Endothelial cell of umbilical vein (primary cell): ENCODE data around the gene SBF1. TPM values are rescaled to one million over a fixed set of nuclear protein-coding genes. Genes with fewer than 3 reads are reported as not detected.

Source experiments
- BruUV-seq: library from RNA; stranded (reverse); fragments of 400-500 nt; replicated peaks from 2 replicates; lab custom pipeline; 2021; lab: Mats Ljungman, UMichigan
- CTCF ChIA-PET: fragments of 300-600, 350-600 bp; sonication (Branson Sonifier 250); formaldehyde crosslinking; loops from one replicate; lab custom pipeline; 2021; ENCODE audit warnings: antibody characterized with exemption, inconsistent platforms; lab: Charles Lee
- POLR2A ChIA-PET: fragments of 300-600, 350-600 bp; sonication (Branson Sonifier 250); formaldehyde crosslinking; loops from one replicate; lab custom pipeline; 2021; ENCODE audit warnings: antibody characterized with exemption, inconsistent platforms; lab: Charles Lee
- DNase-seq: peaks from one replicate; pipeline ENCODE4 v3.0.0-alpha.2; 2011; ENCODE audit warnings: low read depth, low spot score
- FAIRE-seq: peaks from 2 replicates; lab custom pipeline; 2011; peaks lifted over from hg19 to GRCh38; lab: Jason Lieb, UNC
- H2AFZ ChIP-seq: 2 replicates; pipeline ENCODE4 v1.6.0; 2012; ENCODE audit warnings: low read depth, low read length, control low read depth, inconsistent platforms
- H3K27ac ChIP-seq: 2 replicates; pipeline ENCODE4 v1.5.1; 2011; ENCODE audit warnings: low read depth, mild to moderate bottlenecking, control low read depth, low read length, moderate library complexity; ENCODE audit not compliant: insufficient read depth
- H3K27me3 ChIP-seq, 2 experiments: 2 replicates each; pipeline versions ENCODE4 v1.6.0 to v1.6.1; 2011; ENCODE audit warnings: low read length in 2 of 2, mixed read lengths in 1 of 2; ENCODE audit not compliant: control insufficient read depth in 2 of 2, insufficient read depth in 2 of 2
- H3K36me3 ChIP-seq, 2 experiments: 2 replicates in 1 of 2; 3 replicates in 1 of 2; pipeline ENCODE4 v1.5.1; 2011; ENCODE audit warnings: low read length in 2 of 2, mild to moderate bottlenecking in 1 of 2, moderate library complexity in 1 of 2; ENCODE audit not compliant: control insufficient read depth in 2 of 2, insufficient read depth in 2 of 2; ENCODE audit errors: extremely low read depth in 1 of 2
- H3K4me1 ChIP-seq: 3 replicates; pipeline ENCODE4 v1.5.1; 2011; ENCODE audit warnings: mild to moderate bottlenecking, low read length; ENCODE audit not compliant: control insufficient read depth, insufficient read depth; ENCODE audit errors: extremely low read depth
- H3K4me2 ChIP-seq: 2 replicates; pipeline ENCODE4 v1.6.1; 2011; ENCODE audit warnings: low read length, control low read depth, mixed read lengths; ENCODE audit not compliant: insufficient read depth
- H3K4me3 ChIP-seq, 3 experiments: fragments of 200-600 bp in 1 of 3; sonication (generic), shearing (Covaris generic) in 1 of 3; replicated peaks in 1 of 3; 2 replicates each; pipeline ENCODE4 v1.5.1; 2011 to 2016; ENCODE audit warnings: control low read depth in 3 of 3, low read length in 3 of 3, mild to moderate bottlenecking in 2 of 3, inconsistent platforms in 1 of 3, low read depth in 1 of 3, moderate library complexity in 1 of 3; ENCODE audit not compliant: insufficient read depth in 1 of 3
- H3K79me2 ChIP-seq: 2 replicates; pipeline ENCODE4 v1.6.0; 2012; ENCODE audit warnings: low read length, inconsistent platforms; ENCODE audit not compliant: control insufficient read depth, insufficient read depth
- H3K9ac ChIP-seq: replicated peaks from 2 replicates; pipeline ENCODE3; 2011; ENCODE audit warnings: low read length, control low read depth; ENCODE audit not compliant: insufficient read depth; ENCODE audit errors: extremely low read depth
- H3K9me1 ChIP-seq: replicated peaks from 3 replicates; pipeline ENCODE4 v1.6.0; 2011; ENCODE audit warnings: mild to moderate bottlenecking, low read length; ENCODE audit not compliant: control insufficient read depth, insufficient read depth; ENCODE audit errors: extremely low read depth
- H3K9me3 ChIP-seq: replicated peaks from 2 replicates; pipeline ENCODE4 v1.5.1; 2012; ENCODE audit warnings: low read length, inconsistent platforms; ENCODE audit not compliant: control insufficient read depth, insufficient read depth
- H4K20me1 ChIP-seq: replicated peaks from 2 replicates; pipeline ENCODE3; 2011; ENCODE audit warnings: mild to moderate bottlenecking, low read length; ENCODE audit not compliant: control insufficient read depth, insufficient read depth; ENCODE audit errors: extremely low read depth
- CTCF ChIP-seq, 2 donors: IDR thresholded peaks; 1 replicate in 1 of 2; 2 replicates in 1 of 2; pipeline ENCODE4 v1.5.1; 2011; ENCODE audit warnings: low read length in 2 of 2, mild to moderate bottlenecking in 2 of 2, moderate library complexity in 2 of 2, control low read depth in 1 of 2, inconsistent platforms in 1 of 2, low read depth in 1 of 2; ENCODE audit not compliant: insufficient read depth in 1 of 2; ENCODE audit errors: extremely low read depth in 1 of 2
- EZH2 ChIP-seq: IDR thresholded peaks from 2 replicates; pipeline ENCODE4 v1.6.1; 2012; ENCODE audit warnings: borderline replicate concordance, low read depth, mild to moderate bottlenecking, moderate library complexity, low read length, inconsistent platforms; ENCODE audit not compliant: severe bottlenecking
- FOS ChIP-seq: IDR thresholded peaks from 2 replicates; pipeline ENCODE4 v1.6.1; 2011; ENCODE audit warnings: mild to moderate bottlenecking, low read length, moderate library complexity, borderline replicate concordance; ENCODE audit not compliant: insufficient read depth
- JUN ChIP-seq: IDR thresholded peaks from 2 replicates; pipeline ENCODE4 v1.6.1; 2011; ENCODE audit warnings: borderline replicate concordance, low read depth; ENCODE audit not compliant: insufficient read length, insufficient read depth
- MYC ChIP-seq: IDR thresholded peaks from one replicate; pipeline ENCODE4 v1.6.1; 2011; ENCODE audit warnings: mild to moderate bottlenecking, low read depth, low read length
- POLR2A ChIP-seq: IDR thresholded peaks from 2 replicates; pipeline ENCODE4 v1.6.1; 2012; ENCODE audit warnings: low read depth, mild to moderate bottlenecking, control low read depth, low read length
- POLR2AphosphoS5 ChIP-seq: IDR thresholded peaks from 2 replicates; pipeline ENCODE4 v1.6.1; 2012; ENCODE audit warnings: low read depth, mild to moderate bottlenecking, control low read depth, low read length, moderate library complexity; ENCODE audit not compliant: insufficient read depth
- dilution Hi-C: fragments of 300-500 bp; cut with MboI; formaldehyde crosslinking; loops from one replicate; pipeline ENCODE4 v1.15.0; 2019; ENCODE audit warnings: low sequenced_read_pairs; ENCODE audit not compliant: extremely low pct_ligation_motif_present
- intact Hi-C: fragments of 100-400 bp; cut with micrococcal nuclease; formaldehyde crosslinking; loops from one replicate; pipeline ENCODE4 v1.10.0; 2022
- polyA plus RNA-seq, 4 experiments: library from polyadenylated mRNA; depleted of rRNA in 3 of 4; stranded (reverse) in 3 of 4; unstranded in 1 of 4; fragments of >200 nt; gene quantifications; 2 replicates each; pipeline versions ENCODE4 v1.2.1 to v1.2.3, GENCODE V29; 2011 to 2012; ENCODE audit warnings: missing spikeins in 1 of 4
- total RNA-seq: library from RNA; stranded (reverse); gene quantifications from 2 replicates; pipeline ENCODE4 v1.2.3, GENCODE V29; 2021

Gene SBF1
- total and polyA plus RNA-seq, 2 donors (not counting 3 experiments of a cell fraction or from before 2014, with no cell fraction given), result 36.3 to 68.6 TPM

GRCh38 chr22:50477923-50478322 is 3.1 kb upstream of the SBF1 start:
- Histone ChIP-seq H3K4me3 (no peak overlapping the region), H3K27me3 (peaks cover 10 to 22% of the 10 kb centered on the region in 2 experiments), H3K4me1 (peaks cover 9% of the 10 kb centered on the region), H3K27ac (no peak overlapping the region), H3K9me3 (no peaks in the 10 kb centered on the region), H3K9me1 (no peaks in the 10 kb centered on the region), H3K36me3 (no peaks in the 10 kb centered on the region), H3K9ac (no peak overlapping the region), H3K79me2 (peaks cover 13% of the 10 kb centered on the region), H2AFZ (no peak overlapping the region), H3K4me2 (no peak overlapping the region), H4K20me1 (no peaks in the 10 kb centered on the region)
- dilution Hi-C loops (no loop called here), intact Hi-C loops (no loop called here)
- no TSS peak for BruUV-seq
- CTCF ChIA-PET, result interaction anchor here (1.0 kb wide), 1 partner anchor 30 kb away, joined by 3 read pairs; the partner anchor contains the start of gene LMF2
- FAIRE-seq (no peak), DNase-seq (no peak)
- TF ChIP-seq CTCF (IDR thresholded peaks at IDR 0.05; ENCODE audit: extremely low read depth in 1 of 2, insufficient read depth in 1 of 2, low read depth in 1 of 2, low read length in 2 of 2) (no peak), POLR2A (no peak), POLR2AphosphoS5 (no peak), MYC (no peak), JUN (no peak), FOS (no peak)
- POLR2A ChIA-PET, result no interaction called here

DNA sequence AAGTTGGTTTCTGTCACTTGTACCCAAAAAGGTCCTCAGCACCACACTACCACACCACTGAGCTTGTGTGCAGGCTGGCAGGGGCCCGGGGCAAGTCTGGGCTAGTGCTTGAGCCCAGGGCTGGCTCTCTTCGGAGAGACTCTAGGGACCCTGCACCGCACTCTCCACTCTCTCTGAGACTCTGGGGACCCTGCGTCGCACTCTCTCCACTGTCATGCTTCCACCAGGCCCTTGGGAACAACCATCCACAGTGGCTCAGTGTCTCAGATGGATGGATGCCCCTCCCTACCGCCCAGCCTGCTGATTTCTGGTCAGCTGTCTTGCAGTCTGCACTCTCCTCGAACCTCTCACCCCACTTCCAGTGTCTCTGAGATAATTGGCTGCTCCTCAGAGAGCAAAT is 2.0 kb upstream of the SBF1 start:
- H3K79me2 ChIP-seq, result peaks cover 24% of the 10 kb centered on the region
- H3K4me3 ChIP-seq, result no peak overlapping the region
- no peaks in the 10 kb centered on the region for H3K9me1 ChIP-seq
- intact Hi-C loops (no loop called here), dilution Hi-C loops (no loop called here)
- no peak overlapping the region for H3K4me2 ChIP-seq
- FAIRE-seq (no peak), DNase-seq (no peak)
- H3K27ac ChIP-seq, result no peak overlapping the region
- CTCF ChIA-PET, result no interaction called here
- TF ChIP-seq EZH2, result no peak
- TF ChIP-seq CTCF (IDR thresholded peaks at IDR 0.05; ENCODE audit: extremely low read depth in 1 of 2, insufficient read depth in 1 of 2, low read depth in 1 of 2, low read length in 2 of 2), result no peak
- no peak for TF ChIP-seq MYC
- TF ChIP-seq JUN, result no peak
- TF ChIP-seq FOS, result no peak
- no peak overlapping the region for H2AFZ ChIP-seq
- no peaks in the 10 kb centered on the region for H3K9me3 ChIP-seq
- no TSS peak for BruUV-seq
- H3K36me3 ChIP-seq, result no peaks in the 10 kb centered on the region
- H3K27me3 ChIP-seq, result peaks cover 10 to 18% of the 10 kb centered on the region in 2 experiments
- POLR2A ChIA-PET, result no interaction called here
- no peak overlapping the region for H3K9ac ChIP-seq
- peaks cover 3% of the 10 kb centered on the region for H4K20me1 ChIP-seq
- H3K4me1 ChIP-seq, result peaks cover 9% of the 10 kb centered on the region
